GM06990 (cell line): ENCODE results near the gene UTS2R.

Experiments used
- DNase-seq: peaks from one replicate; pipeline ENCODE4 v3.0.0-alpha.2; 2011; ENCODE audit not compliant: insufficient read length; ENCODE audit errors: extremely low read depth
- H3K27me3 ChIP-seq: replicated peaks from 2 replicates; pipeline ENCODE4 v1.6.0; 2011; ENCODE audit warnings: low read length; ENCODE audit not compliant: control insufficient read depth, insufficient read depth
- H3K36me3 ChIP-seq: 2 replicates; pipeline ENCODE4 v1.5.1; 2011; ENCODE audit warnings: low read length; ENCODE audit not compliant: control insufficient read depth, insufficient read depth
- H3K4me3 ChIP-seq: replicated peaks from 2 replicates; pipeline ENCODE4 v1.5.1; 2011; ENCODE audit warnings: low read depth, mild to moderate bottlenecking, control low read depth, low read length
- CTCF ChIP-seq: IDR thresholded peaks from 2 replicates; pipeline ENCODE4 v1.5.1; 2011; ENCODE audit warnings: low read length, control low read depth, mild to moderate bottlenecking, inconsistent platforms; ENCODE audit not compliant: insufficient read depth, poor library complexity, severe bottlenecking

UTS2R gene

GRCh38 chr17:82324566-82325285 lies 46.8 kb upstream of the UTS2R start:
- H3K4me3 ChIP-seq: no peak overlapping the region
- H3K36me3 ChIP-seq: no peaks in the 10 kb centered on the region
- H3K27me3 ChIP-seq: peaks cover 1% of the 10 kb centered on the region
- TF ChIP-seq CTCF: no peak
- no peak for DNase-seq

DNA sequence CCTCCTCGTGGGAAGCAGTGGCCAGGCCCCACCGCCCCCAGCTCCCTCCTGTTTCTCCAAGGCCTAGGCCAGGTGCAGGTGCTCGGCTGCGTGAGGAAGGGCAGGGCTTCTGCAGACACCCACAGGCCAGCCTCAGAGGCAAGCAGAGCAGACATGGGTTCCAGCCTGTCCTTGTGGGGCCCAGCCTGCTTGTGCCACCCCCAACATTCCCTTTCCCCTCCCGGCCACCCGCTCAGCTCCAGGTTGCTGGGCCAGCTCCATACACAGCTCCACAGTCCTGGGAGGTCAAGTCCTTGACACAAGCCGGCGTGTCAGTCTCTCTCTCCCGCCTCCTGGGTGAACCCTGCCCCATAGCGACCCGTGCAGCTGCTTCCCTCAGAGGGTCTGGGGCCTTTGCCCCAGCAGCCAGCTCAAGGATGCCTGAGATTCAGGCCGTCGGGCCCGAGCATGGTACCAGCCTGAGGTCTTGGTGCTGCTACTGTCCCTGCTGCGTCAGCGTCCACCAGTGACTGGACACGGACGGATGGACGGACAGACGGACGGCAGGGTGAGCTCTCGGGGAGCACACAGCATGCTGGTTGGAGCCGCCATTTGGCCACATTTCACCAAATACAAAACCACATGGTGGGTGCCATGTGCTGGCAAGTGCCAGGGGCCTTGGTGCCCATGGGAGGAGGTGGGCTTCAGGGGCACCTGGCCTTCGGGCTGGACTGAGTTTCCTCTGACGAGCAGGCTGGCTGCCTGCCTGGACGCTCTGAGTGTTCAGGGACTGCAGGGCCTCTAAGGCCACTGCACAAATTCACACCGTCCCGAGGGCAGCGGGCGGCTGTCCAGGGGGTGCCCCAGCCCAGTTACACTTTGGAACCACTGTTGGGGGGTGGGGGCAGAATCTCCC lies 46.0 kb upstream of the UTS2R start:
- H3K4me3 ChIP-seq: no peak overlapping the region
- no peak for TF ChIP-seq CTCF
- H3K36me3 ChIP-seq: no peaks in the 10 kb centered on the region
- H3K27me3 ChIP-seq: peaks cover 1% of the 10 kb centered on the region
- DNase-seq: no peak

- TF ChIP-seq CTCF: no peak
- no peak overlapping the region for H3K4me3 ChIP-seq
- DNase-seq: no peak
Measured at GRCh38 chr17:82327289-82327688, 44.3 kb upstream of the UTS2R start.

GRCh38 chr17:82327757-82328140 lies 43.8 kb upstream of the UTS2R start:
- TF ChIP-seq CTCF: no peak
- Histone ChIP-seq H3K4me3 (no peak overlapping the region), H3K36me3 (no peaks in the 10 kb centered on the region), H3K27me3 (peaks cover 2% of the 10 kb centered on the region)
- DNase-seq: no peak

More at GRCh38 chr17:82327289-82327688, 44.3 kb upstream of the UTS2R start:
- Histone ChIP-seq H3K36me3 (no peaks in the 10 kb centered on the region), H3K27me3 (peaks cover 2% of the 10 kb centered on the region)

- no peak for TF ChIP-seq CTCF
- Histone ChIP-seq H3K27me3 (peaks cover 4% of the 10 kb centered on the region), H3K4me3 (no peak overlapping the region), H3K36me3 (no peaks in the 10 kb centered on the region)
- no peak for DNase-seq
Measured at GRCh38 chr17:82328141-82328993, 43.2 kb upstream of the UTS2R start.
